Measurements from ENCODE around the gene LILRA6.

DNA sequence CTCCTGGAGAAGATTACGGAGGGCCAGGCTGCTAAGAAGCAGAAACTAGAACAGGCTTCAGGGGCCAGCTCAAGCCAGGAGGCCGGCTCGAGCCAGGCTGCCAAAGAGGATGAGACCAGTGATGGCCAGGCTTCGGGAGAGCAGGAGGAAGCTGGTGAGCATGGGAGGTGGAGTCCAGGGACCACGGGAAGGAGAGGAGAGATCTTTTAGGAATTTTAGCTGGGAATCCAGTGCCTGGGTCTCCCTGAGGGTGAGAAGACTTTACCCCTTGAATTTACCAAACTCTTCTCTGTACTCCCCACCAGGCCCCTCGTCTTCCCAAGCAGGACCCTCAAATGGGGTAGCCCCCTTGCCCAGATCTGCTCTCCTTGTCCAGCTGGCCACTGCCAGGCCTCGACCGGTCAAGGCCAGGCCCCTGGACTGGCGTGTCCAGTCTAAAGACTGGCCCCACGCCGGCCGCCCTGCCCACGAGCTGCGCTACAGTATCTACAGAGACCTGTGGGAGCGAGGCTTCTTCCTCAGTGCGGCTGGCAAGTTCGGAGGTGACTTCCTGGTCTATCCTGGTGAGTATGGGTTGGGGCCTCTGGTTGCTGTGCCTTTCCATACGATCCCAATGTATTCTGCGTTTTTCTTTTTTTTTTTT, 50.7 kb downstream of the LILRA6 start:
- TF ChIP-seq, protein P1, sequence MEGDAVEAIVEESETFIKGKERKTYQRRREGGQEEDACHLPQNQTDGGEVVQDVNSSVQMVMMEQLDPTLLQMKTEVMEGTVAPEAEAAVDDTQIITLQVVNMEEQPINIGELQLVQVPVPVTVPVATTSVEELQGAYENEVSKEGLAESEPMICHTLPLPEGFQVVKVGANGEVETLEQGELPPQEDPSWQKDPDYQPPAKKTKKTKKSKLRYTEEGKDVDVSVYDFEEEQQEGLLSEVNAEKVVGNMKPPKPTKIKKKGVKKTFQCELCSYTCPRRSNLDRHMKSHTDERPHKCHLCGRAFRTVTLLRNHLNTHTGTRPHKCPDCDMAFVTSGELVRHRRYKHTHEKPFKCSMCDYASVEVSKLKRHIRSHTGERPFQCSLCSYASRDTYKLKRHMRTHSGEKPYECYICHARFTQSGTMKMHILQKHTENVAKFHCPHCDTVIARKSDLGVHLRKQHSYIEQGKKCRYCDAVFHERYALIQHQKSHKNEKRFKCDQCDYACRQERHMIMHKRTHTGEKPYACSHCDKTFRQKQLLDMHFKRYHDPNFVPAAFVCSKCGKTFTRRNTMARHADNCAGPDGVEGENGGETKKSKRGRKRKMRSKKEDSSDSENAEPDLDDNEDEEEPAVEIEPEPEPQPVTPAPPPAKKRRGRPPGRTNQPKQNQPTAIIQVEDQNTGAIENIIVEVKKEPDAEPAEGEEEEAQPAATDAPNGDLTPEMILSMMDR (IDR thresholded peaks at IDR 0.05), result no peak
- TF ChIP-seq POLR2A (IDR thresholded peaks at IDR 0.05) (no peak), POLR2AphosphoS5 (IDR thresholded peaks at IDR 0.05; ENCODE audit: insufficient read depth in 1 of 2, low read depth in 1 of 2) (no peak)

Data from vagina (tissue), 2 donors.